Islet precursor cell (in vitro differentiated cells): ENCODE data around the gene SLCO3A1.

Source experiments
- DNase-seq: peaks from one replicate; pipeline ENCODE4 v3.0.0-alpha.2; 2018

SLCO3A1 gene

GRCh38 chr15:91916051-91916450, 62.5 kb downstream of the SLCO3A1 start:
- DNase-seq: no peak

- DNase-seq: no peak
Measured at GRCh38 chr15:91917686-91918360, 64.3 kb downstream of the SLCO3A1 start.

- DNase-seq: no peak
Measured at GRCh38 chr15:91919014-91919534, 65.6 kb downstream of the SLCO3A1 start.

- DNase-seq: no peak
Measured at GRCh38 chr15:91921188-91921842, 67.8 kb downstream of the SLCO3A1 start.

- DNase-seq: no peak
Measured at GRCh38 chr15:91921843-91922198, 68.3 kb downstream of the SLCO3A1 start.

GRCh38 chr15:91922646-91923547, 69.4 kb downstream of the SLCO3A1 start:
- no peak for DNase-seq

- no peak for DNase-seq
Measured at GRCh38 chr15:91924183-91924582, 70.7 kb downstream of the SLCO3A1 start.

- no peak for DNase-seq
Measured at GRCh38 chr15:91924837-91925495, 71.5 kb downstream of the SLCO3A1 start.

- DNase-seq: no peak
Measured at GRCh38 chr15:91925794-91926193, 72.3 kb downstream of the SLCO3A1 start.

- DNase-seq: no peak
Measured at GRCh38 chr15:91926908-91927270, 73.4 kb downstream of the SLCO3A1 start.

- DNase-seq: no peak
Measured at GRCh38 chr15:91927585-91927984, 74.1 kb downstream of the SLCO3A1 start.

- DNase-seq: no peak
Measured at GRCh38 chr15:91928675-91929074, 75.2 kb downstream of the SLCO3A1 start.

GRCh38 chr15:91929509-91929908, 76.0 kb downstream of the SLCO3A1 start:
- no peak for DNase-seq

- DNase-seq: no peak
Measured at GRCh38 chr15:91930092-91930491, 76.6 kb downstream of the SLCO3A1 start.

- no peak for DNase-seq
Measured at GRCh38 chr15:91936182-91936775, 82.8 kb downstream of the SLCO3A1 start.

GRCh38 chr15:91936927-91937326, 83.4 kb downstream of the SLCO3A1 start:
- no peak for DNase-seq

- no peak for DNase-seq
Measured at GRCh38 chr15:91938136-91938535, 84.6 kb downstream of the SLCO3A1 start.

GRCh38 chr15:91939403-91939831, 85.9 kb downstream of the SLCO3A1 start:
- DNase-seq: no peak

- peak; percentile 85 for DNase-seq
Measured at GRCh38 chr15:91940496-91941381, 87.2 kb downstream of the SLCO3A1 start.

- DNase-seq: no peak
Measured at GRCh38 chr15:91941871-91942658, 88.6 kb downstream of the SLCO3A1 start.
